ENCODE results near the gene LARP4. TPM values are rescaled to one million over a fixed set of nuclear protein-coding genes. Genes with fewer than 3 reads are reported as not detected.

Gene LARP4
- total RNA-seq, 3 donors from 2014 or later (not counting 1 experiment from before 2014, with no cell fraction given), result 25.1 to 41.1 (median 35.3) TPM

GRCh38 chr12:50458606-50459005 lies 57.9 kb downstream of the LARP4 start:
- Mint-ChIP-seq H3K27ac (no peak overlapping the region), H3K36me3 (no peaks in the 10 kb centered on the region), H3K9me3 (no peaks in the 10 kb centered on the region), H3K4me3 (no peak overlapping the region), H3K4me1 (no peaks in the 10 kb centered on the region), H3K27me3 (ENCODE audit: low read depth in 2 of 2) (no peaks in the 10 kb centered on the region)
- ATAC-seq (no peak), DNase-seq (no peak)
- intact Hi-C loops (cut with micrococcal nuclease), result no loop called here
- Histone ChIP-seq H3K4me1 (ENCODE audit: control insufficient read depth, insufficient read depth, low read length) (no peaks in the 10 kb centered on the region), H3K27ac (ENCODE audit: low read length) (no peak overlapping the region), H3K4me3 (ENCODE audit: low read length) (no peak overlapping the region), H3K27me3 (ENCODE audit: control insufficient read depth, insufficient read depth, low read length) (no peaks in the 10 kb centered on the region), H3K9me3 (ENCODE audit: control insufficient read depth, insufficient read depth, low read length) (no peaks in the 10 kb centered on the region), H3K36me3 (ENCODE audit: control insufficient read depth, insufficient read depth, low read length) (peaks cover 22% of the 10 kb centered on the region)
- TF ChIP-seq, protein P1, sequence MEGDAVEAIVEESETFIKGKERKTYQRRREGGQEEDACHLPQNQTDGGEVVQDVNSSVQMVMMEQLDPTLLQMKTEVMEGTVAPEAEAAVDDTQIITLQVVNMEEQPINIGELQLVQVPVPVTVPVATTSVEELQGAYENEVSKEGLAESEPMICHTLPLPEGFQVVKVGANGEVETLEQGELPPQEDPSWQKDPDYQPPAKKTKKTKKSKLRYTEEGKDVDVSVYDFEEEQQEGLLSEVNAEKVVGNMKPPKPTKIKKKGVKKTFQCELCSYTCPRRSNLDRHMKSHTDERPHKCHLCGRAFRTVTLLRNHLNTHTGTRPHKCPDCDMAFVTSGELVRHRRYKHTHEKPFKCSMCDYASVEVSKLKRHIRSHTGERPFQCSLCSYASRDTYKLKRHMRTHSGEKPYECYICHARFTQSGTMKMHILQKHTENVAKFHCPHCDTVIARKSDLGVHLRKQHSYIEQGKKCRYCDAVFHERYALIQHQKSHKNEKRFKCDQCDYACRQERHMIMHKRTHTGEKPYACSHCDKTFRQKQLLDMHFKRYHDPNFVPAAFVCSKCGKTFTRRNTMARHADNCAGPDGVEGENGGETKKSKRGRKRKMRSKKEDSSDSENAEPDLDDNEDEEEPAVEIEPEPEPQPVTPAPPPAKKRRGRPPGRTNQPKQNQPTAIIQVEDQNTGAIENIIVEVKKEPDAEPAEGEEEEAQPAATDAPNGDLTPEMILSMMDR (IDR thresholded peaks at IDR 0.05), result no peak

GRCh38 chr12:50467439-50467838 lies 66.8 kb downstream of the LARP4 start:
- TF ChIP-seq, protein P1 (IDR thresholded peaks at IDR 0.05), result no peak
- 98% methylated on average over 3 of the region's 3 CpGs for WGBS (ENCODE audit: insufficient coverage)
- H3K4me1 ChIP-seq (ENCODE audit: control insufficient read depth, insufficient read depth, low read length), result no peaks in the 10 kb centered on the region
- DNase-seq (no peak), ATAC-seq (no peak)
- no peaks in the 10 kb centered on the region for H3K27me3 ChIP-seq (ENCODE audit: control insufficient read depth, insufficient read depth, low read length)
- no peaks in the 10 kb centered on the region for H3K9me3 ChIP-seq (ENCODE audit: control insufficient read depth, insufficient read depth, low read length)
- Mint-ChIP-seq H3K36me3 (no peaks in the 10 kb centered on the region), H3K4me1 (no peaks in the 10 kb centered on the region), H3K9me3 (no peaks in the 10 kb centered on the region), H3K27ac (no peak overlapping the region), H3K4me3 (no peak overlapping the region), H3K27me3 (ENCODE audit: low read depth in 2 of 2) (no peaks in the 10 kb centered on the region)
- H3K4me3 ChIP-seq (ENCODE audit: low read length), result no peak overlapping the region
- H3K27ac ChIP-seq (ENCODE audit: low read length), result no peak overlapping the region
- intact Hi-C loops (cut with micrococcal nuclease), result no loop called here
- peaks cover 24% of the 10 kb centered on the region for H3K36me3 ChIP-seq (ENCODE audit: control insufficient read depth, insufficient read depth, low read length)

DNA sequence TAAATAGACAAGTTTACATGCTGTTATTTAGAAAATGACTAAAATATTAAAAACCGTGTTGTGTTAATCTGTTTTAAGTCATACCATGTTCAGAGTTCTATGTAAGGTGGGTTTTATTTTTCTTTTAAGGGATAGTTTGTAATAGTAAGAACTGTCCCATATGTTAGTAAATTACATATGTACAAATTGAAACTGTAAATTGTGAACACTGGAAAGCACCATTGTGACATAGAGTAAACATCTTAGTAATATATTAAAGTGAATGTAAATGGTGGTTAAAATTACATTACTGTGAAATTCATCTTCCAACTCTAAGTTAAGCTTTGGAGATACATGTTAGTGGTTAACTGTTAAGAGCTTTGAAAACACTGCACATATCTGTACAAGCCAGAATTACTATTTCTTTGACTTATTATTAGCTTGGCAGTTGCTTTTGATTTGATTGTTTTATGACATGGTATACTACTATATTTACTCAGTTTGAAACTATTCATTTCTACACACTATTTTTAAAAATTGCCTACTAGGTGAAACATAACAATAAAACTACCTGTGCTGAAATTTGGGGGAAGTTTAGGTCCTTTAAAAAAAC lies 76.7 kb downstream of the LARP4 start:
- Histone ChIP-seq H3K9me3 (ENCODE audit: control insufficient read depth, insufficient read depth, low read length) (no peaks in the 10 kb centered on the region), H3K4me3 (ENCODE audit: low read length) (no peak overlapping the region), H3K27me3 (ENCODE audit: control insufficient read depth, insufficient read depth, low read length) (no peaks in the 10 kb centered on the region), H3K4me1 (ENCODE audit: control insufficient read depth, insufficient read depth, low read length) (no peaks in the 10 kb centered on the region), H3K36me3 (ENCODE audit: control insufficient read depth, insufficient read depth, low read length) (peaks cover 48% of the 10 kb centered on the region), H3K27ac (ENCODE audit: low read length) (no peak overlapping the region)
- Mint-ChIP-seq H3K36me3 (peaks cover 19% of the 10 kb centered on the region), H3K4me3 (no peak overlapping the region), H3K4me1 (no peaks in the 10 kb centered on the region), H3K9me3 (no peaks in the 10 kb centered on the region), H3K27me3 (ENCODE audit: low read depth in 2 of 2) (no peaks in the 10 kb centered on the region), H3K27ac (no peak overlapping the region)
- WGBS (ENCODE audit: insufficient coverage), result 80% methylated on average over 1 of the region's 1 CpG
- DNase-seq (no peak), ATAC-seq (no peak)
- TF ChIP-seq, protein P1 (IDR thresholded peaks at IDR 0.05), result no peak
- intact Hi-C loops (cut with micrococcal nuclease), result no loop called here

- ATAC-seq, result no peak
- no peaks in the 10 kb centered on the region for H3K4me1 ChIP-seq (ENCODE audit: control insufficient read depth, insufficient read depth, low read length)
- no peak overlapping the region for H3K27ac Mint-ChIP-seq
- H3K36me3 Mint-ChIP-seq, result no peaks in the 10 kb centered on the region
- 90% methylated on average over 4 of the region's 4 CpGs for WGBS (ENCODE audit: insufficient coverage)
- no peak for DNase-seq
- no peak overlapping the region for H3K4me3 Mint-ChIP-seq
- peaks cover 5% of the 10 kb centered on the region for H3K36me3 ChIP-seq (ENCODE audit: control insufficient read depth, insufficient read depth, low read length)
- no peaks in the 10 kb centered on the region for H3K9me3 ChIP-seq (ENCODE audit: control insufficient read depth, insufficient read depth, low read length)
- TF ChIP-seq, protein P1 (IDR thresholded peaks at IDR 0.05), result no peak
- intact Hi-C loops (cut with micrococcal nuclease), result no loop called here
- H3K27me3 ChIP-seq (ENCODE audit: control insufficient read depth, insufficient read depth, low read length), result no peaks in the 10 kb centered on the region
- H3K4me3 ChIP-seq (ENCODE audit: low read length), result no peak overlapping the region
- no peaks in the 10 kb centered on the region for H3K4me1 Mint-ChIP-seq
- no peaks in the 10 kb centered on the region for H3K27me3 Mint-ChIP-seq (ENCODE audit: low read depth in 2 of 2)
- no peak overlapping the region for H3K27ac ChIP-seq (ENCODE audit: low read length)
- no peaks in the 10 kb centered on the region for H3K9me3 Mint-ChIP-seq
Observed at GRCh38 chr12:50482571-50482970, 81.9 kb downstream of the LARP4 start.

Data from natural killer cell (primary cell).